ENCODE measurements around the gene TRIM9.

The TRIM9 gene

DNA sequence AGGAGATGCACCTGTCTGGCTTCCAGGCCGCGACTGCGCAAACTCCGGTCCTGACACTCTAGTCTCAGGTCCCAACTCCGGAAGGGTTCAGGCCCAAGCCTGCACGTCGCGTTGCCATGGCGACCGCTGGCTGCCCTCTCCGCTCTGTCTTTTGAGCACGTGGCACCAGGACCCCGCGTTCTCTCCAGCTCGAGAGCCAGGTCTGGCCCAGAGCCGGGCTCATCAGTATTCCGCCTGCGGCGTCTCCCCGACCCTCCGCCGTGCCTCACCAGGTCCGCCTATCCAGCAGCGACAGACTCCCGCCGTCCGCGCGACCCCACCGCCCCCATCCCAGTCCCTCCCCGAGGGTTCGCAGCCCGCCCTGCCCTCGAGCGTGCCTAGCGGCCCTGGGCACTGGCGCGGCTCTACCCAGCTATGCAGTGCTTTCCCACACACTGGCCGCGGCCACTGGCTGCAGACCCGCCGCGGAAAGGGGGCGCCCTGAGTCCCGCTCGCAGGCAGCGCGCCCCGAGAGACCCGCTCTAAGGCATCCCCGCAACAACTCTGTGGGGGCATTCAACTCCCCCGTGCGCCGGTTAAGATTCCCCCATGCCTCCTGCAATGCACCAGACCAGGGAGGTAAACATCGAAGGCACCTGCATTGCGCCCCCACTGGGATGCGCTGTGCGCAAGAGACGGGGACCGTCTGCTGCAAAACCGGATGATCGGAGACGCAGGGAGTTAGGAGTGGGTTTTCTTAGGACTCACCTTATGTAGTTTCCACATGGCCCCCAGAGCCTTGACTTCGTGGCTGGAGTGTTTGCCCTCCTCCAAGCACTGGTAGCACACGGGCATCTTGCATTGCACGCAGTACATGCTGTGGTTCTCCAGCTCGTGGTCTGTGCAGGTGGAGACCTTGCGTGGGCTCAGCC lies 1.3 kb downstream of the TRIM9 start:
- no peak for DNase-seq (ENCODE audit: low read depth in 2 of 2)

DNA sequence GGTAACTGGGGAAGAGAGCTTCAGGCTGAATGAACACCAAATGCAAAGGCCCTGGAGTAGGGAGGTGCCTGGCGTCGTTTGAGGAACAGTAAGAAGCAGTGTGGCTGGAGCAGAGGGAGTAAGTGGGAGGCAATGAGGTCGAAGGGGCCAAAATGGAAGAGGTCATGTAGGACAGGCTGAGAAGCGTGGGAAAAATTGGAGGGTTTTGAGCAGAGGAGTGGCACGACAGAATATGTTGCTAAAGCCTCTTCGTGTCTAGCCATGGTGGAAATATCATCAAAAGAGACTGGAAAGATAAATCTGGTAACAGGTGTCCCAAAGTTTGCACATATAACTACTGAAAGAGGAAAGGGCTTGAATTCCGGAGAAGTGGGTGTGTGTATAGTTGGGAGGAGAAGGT lies 1.9 kb downstream of the TRIM9 start:
- no peak for DNase-seq (ENCODE audit: low read depth in 2 of 2)

DNA sequence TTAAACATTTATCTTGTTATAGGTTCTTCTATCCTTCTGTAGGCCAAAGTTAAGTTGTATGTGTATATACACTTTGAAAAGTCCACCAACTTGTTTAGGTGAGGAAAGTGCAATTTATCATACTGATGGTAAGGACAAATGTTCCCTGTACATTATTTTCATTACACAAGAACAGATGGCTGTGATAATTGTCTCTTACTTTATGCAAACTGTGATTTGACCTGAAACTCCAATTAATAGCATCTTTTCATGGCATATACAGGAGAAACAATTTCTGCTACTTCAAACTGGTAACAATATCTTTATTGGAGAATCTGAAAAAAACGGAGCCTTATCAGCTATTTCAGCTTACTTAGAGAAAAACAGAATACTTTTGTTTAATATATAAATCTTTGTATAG lies 5.6 kb downstream of the TRIM9 start:
- no peak for DNase-seq (ENCODE audit: low read depth in 2 of 2)

DNA sequence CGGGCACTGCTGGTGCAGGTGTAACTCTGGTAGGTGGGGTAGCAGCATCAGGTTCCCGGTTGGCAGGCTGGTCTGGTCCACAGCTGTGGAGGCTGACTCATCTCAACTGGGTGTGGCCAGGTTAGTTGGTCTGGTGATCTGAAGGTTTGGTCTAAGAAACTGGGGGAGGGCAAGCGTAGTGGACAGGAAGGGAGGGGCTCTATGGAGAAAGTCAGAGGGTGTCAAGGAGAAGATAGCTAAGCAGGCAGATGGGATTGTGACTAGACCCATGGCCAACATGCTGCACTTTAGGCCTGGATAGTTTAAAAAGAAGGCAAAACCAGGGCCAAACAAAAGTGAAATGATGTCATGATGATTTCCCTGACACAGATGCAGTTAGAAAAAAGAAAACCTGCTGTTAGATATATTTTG lies 7.9 kb downstream of the TRIM9 start:
- DNase-seq (ENCODE audit: low read depth in 2 of 2), result no peak

DNA sequence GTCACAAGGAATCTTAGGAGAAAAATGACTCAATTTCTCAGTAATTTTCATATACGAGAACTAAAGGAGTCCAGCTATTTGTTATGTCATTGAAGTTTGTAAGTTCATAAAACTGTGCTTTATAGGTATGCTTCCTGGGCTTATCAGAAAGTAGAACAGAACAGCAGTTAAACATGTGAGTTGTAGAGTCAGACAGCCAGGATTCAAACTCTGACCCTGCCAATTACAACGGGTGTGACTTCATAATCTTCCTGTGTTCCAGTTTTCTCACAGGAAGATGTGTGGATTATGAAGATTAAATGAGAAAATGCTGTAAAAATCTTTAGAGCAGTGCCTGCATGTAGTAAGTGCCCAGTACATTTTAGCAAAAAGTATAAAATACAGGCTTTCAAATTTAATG lies 8.9 kb downstream of the TRIM9 start:
- DNase-seq (ENCODE audit: low read depth in 2 of 2), result no peak

DNA sequence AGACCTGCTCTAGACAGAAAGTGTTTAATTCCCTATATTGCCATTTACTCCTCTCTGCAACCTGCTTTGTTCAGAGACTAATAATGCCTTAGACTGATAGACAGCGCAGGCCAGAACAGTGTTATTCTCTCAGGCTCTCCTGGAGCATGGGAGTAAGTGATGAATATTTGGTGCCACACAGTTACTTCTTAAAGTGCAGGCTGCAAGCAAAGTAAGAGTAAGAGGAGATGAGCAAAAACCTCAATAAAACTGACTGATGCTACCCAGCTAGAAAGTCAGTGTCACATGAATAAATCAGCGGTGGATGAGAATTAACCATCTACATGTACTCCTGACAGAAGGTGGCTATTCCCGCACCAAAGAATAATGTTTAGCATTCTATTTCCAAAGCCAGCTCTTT lies 9.9 kb downstream of the TRIM9 start:
- no peak for DNase-seq (ENCODE audit: low read depth in 2 of 2)

DNA sequence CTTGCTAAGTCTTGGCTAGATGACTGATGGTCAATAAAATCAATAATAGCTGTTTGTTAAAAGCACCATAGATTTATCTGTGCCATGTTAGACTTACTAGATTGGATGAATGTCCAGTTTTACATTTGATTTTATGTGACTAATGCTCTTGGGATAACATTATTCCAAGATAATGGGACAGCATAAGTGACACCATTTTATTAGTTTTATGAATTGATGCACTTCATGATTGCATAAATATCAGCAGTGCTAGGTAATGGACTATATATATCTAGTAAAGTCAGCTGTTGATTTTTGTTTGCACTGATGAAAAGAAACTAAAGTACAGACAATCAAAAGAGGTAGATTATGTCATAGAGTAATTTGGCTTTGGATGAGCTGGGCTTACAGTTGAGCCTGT lies 10.4 kb downstream of the TRIM9 start:
- DNase-seq (ENCODE audit: low read depth in 2 of 2), result no peak

DNA sequence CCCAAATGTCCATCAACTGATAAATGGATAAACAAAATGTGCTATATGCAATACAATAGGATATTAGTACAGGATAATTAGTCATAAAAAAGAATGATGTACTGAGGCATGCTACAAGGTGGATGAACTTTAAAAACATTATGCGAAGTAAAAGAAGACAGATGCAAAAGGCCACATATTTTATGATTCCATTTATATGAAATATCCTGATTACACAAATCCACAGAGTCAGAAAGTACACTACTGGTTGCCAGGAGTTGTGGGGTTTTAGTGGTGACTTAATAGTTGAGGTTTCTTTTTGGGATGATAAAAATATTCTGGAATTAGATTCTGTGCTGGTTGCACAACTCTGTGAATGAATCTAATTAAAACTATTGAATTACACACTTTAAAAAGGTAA lies 12.6 kb downstream of the TRIM9 start:
- DNase-seq (ENCODE audit: low read depth in 2 of 2), result no peak

DNA sequence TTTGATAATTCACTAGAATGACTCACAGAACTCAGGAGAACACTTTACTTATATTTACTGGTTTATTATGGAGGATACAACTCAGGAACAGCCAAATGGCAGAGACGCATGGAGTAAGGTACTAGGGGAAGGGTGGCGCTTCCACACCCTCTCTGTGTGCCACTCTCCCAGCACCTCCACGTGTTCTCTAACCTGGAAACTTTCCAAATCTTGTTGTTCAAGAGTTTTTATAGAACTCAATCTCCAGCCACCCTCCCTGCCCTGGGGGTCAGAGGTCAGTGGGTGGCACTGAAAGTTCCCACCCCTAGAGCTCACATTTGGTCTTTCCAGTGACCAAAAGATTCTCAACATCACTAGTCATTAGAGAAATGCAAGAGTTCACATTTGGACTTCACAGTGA lies 13.2 kb downstream of the TRIM9 start:
- no peak for DNase-seq (ENCODE audit: low read depth in 2 of 2)

DNA sequence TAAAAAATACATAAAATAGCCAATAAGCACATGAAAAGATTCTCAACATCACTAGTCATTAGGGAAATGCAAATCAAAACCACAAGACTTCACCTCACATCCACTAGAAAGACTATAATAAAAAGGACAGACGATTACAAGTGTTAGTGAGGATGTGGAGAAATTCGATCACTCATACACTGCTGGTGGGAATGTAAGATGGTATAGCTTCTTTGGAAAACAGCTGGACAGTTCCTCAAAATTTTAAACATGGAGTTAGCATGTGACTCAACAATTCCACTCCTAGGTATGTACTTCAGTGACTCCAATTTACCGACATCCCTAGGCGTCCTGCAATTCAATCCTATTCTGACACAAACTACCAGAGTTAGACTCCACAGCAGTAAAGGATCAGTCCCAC lies 13.7 kb downstream of the TRIM9 start:
- DNase-seq (ENCODE audit: low read depth in 2 of 2), result no peak

DNA sequence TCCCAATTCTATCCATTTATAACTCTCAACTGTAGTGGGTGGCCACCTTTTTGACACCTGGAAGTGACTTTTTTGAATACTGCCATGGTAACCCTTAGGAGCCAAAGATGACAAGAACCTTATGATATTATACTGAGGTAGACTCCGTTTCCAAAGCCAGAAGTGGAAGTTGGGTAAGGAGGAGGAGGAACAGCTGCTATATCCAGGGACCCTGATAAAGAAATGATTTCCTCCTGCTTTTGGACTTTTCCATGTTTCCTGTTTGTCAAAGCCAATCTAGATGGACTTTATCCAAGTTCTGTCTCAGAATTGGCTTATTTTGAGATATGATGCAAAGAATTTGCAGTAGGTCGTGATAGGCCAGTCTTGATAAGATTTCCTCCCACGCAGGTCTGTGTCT lies 14.3 kb downstream of the TRIM9 start:
- DNase-seq (ENCODE audit: low read depth in 2 of 2), result no peak

DNA sequence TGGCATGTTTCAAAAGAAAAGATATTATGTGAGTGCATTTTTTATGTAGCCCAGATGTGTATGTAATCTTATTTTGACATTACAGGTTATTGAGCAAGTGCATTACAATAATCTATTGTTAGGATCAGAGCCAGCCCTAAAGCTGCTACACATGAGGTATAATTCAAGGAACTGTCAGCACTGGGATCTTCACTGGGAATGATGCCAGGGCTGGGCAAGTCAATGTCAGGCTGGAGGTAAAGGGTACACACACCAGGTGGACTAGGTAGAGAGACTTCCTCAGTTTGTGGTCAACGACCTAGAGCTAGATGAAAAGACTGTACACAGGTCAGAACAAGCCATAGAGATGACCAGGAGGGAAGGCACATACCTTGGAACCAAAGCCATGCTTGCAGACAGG lies 15.4 kb downstream of the TRIM9 start:
- no peak for DNase-seq (ENCODE audit: low read depth in 2 of 2)

DNA sequence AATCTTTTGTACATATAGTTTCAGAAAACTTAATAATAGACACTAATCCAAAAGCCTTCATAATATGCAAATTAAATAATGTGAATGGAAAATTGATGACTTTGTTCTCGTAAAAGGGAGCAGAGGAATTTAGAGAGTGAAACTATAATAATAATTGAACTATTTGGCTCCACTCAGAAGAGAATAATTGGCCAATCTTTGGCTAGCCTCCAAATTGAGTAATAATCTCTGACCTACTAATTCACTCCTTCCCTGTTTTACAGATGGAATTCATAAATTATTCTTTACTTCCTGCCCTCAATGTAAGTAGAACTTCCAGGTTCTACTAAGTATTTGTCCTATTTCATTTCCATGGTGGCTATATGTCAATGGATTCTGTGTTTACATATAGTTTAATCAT lies 15.8 kb downstream of the TRIM9 start:
- no peak for DNase-seq (ENCODE audit: low read depth in 2 of 2)

DNA sequence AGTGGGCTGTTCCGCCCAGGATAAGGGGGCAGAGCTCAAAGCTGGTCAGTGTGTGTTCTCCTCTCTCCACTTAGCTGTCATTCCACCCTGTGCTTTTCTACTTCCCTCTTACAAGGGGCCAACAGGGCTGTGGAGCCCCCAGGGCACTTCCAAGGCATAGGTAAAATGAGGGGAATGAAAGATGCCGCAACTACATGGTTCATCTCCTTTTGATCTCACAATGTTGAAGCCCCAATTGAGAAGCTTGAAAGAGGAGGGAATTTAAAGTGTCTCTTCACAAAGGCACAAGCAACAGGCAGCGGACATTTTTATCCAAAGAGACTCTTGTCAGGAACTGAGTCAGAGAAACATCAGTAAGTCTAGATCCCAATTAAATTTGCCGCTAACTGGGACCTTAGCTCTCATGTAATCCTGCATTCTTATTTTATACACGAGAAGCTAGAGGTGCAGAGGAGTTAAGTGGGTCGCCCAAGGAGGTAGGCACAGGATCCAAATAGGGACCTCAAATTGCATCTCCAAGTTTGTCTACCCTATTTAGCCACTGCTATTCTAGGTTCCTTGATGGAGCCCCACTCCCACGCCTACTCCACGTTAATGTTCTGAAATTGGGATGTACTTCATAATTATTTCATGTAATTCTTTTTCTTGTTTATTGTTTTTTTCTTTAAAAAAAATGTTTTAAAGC lies 20.1 kb downstream of the TRIM9 start:
- no peak for DNase-seq (ENCODE audit: low read depth in 2 of 2)

DNA sequence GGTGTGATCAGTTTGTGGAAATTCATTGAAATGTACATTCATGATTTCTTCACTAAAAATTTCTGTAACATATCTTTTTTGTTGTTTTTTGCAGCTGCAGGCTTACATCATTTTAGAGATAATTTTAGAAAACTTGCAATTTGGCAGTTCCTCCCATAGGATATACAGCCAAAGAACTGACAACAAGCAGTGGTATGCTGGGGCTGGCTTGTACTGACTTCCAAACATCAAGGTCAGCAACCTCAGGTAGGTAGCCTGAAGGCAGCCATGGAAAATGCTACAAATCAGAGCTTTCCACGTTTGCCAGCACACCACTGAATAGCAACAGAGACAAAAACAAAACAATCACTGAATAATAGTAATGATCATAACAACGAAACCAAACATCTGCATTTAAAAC lies 21.2 kb downstream of the TRIM9 start:
- no peak for DNase-seq (ENCODE audit: low read depth in 2 of 2)

DNA sequence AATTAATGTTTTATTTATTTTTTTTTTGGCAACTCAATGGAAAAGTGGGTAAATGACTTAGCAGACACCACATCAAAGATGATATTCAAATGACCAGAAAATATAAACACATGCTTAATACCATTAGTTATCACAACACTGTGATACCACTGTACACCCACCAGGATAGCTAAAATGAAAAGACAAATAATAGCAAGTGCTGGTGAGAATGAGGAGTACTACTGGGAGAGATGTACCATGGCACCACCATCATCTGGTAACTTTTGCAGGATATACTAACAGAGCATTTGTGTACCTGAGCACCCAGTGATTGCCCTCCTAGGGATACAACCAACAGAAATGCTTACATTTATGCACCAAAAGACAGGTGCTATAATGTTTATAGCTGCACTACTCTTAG lies 21.9 kb downstream of the TRIM9 start:
- DNase-seq (ENCODE audit: low read depth in 2 of 2), result no peak

DNA sequence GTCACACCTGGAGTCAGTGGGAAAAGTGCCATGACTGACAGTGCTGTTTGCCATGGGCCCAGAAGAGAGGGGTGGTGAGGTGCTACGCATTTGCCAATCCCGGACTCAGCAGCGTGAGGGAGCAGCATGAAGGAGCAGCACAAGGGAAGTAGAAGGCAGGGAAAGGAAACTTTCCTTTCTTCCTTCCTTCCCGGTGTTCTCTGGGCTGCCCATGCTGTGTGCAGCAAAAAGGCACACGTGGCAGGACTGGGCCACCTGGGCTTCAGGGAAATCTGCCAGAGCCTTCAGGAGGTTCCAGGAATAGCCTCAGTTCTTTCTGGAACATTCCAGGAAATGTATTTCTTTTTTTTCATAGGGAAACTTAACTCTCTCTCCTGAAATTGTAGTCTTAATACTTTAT lies 23.0 kb downstream of the TRIM9 start:
- DNase-seq (ENCODE audit: low read depth in 2 of 2), result no peak

DNA sequence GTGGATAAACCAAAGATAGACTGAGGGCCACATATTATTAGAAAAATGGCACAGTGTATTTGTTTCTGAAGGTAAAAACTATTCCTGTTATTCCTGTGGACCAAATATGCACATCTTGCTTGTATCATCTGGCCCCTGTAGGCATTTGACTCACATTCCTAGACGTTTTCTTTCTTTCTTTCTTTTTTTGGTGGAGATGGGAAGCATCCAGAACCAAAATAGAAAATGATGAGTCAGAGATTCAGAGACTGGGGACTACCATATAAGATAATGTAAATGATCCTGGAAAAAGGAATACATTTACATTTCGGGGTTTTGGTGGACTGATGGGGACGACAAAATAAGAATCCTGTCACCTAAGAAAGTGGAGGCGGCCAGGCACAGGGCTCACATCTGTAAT lies 24.2 kb downstream of the TRIM9 start:
- DNase-seq (ENCODE audit: low read depth in 2 of 2), result no peak

DNA sequence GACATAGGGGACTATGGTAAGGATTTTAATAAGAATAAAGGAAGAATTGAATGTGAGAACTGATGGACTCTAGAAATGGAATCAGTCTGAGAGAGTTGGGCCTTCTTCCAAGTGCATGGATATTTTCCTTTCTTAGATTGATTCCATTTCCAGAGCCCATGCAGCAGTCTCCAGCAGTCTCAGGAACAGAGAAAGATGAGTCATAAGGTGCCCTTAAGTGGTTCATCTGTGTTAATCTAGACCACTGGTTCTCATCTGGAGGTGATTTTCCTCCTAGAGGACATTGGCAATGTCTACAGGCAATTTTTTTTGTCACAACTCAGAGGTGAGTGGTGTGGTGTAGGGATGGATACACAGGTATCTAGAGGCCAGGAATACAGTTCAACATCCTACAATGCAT lies 25.9 kb downstream of the TRIM9 start:
- no peak for DNase-seq (ENCODE audit: low read depth in 2 of 2)

DNA sequence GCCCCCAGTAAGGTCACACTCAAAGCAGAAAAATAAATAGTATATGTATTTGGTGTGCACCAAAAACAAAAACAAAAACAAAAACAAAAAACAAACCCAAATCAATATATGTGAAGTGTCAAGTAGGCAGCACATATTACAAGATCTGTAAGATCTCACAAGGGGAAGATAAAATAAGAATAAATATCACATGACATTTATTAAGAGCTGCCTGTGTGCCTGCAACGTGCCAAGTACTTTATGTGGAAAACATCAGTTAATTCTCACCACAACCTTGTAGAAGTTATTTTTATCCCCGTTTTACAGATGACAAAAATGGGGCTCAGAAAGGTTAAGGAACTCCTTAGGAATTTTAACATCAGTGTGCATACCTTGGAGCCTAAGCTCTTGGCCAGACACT lies 26.6 kb downstream of the TRIM9 start:
- no peak for DNase-seq (ENCODE audit: low read depth in 2 of 2)

DNA sequence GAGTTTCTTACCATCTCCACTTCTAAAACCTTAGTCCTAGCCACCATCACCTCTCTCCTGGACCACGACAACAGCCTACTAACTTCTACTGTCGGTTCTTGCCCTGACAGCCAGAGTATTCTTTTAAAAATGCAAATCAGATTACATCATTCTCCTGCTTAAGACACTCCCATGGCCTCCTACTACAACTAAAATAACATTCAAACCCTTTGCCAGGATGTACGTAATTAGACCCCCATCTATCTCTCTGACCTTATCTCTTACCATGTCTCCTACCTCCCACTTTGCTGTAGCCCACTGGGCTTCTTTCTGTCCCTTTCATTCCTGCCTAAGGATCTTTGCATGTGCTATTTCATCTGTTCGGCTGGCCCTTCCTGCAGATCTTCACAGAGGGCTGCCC lies 27.6 kb downstream of the TRIM9 start:
- DNase-seq (ENCODE audit: low read depth in 2 of 2), result no peak

DNA sequence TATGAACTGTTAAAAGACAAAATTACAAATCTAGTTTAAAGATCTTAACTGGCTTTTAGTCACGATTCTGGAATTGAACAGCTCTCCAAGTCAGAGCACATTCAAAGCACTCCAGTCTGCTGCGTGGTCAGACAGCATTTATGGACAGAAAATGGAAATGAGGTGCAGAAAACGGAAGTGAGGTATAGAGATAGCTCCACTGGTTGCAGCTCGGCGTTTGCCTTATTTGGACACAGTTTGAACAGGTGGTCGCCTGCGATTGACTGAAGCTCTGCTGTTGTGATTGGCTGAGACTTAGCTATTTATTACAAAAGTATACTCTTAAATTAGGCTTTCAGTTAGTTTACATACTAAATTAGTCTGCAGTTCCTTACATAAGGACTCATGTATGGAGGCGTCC lies 28.3 kb downstream of the TRIM9 start:
- DNase-seq (ENCODE audit: low read depth in 2 of 2), result no peak

DNA sequence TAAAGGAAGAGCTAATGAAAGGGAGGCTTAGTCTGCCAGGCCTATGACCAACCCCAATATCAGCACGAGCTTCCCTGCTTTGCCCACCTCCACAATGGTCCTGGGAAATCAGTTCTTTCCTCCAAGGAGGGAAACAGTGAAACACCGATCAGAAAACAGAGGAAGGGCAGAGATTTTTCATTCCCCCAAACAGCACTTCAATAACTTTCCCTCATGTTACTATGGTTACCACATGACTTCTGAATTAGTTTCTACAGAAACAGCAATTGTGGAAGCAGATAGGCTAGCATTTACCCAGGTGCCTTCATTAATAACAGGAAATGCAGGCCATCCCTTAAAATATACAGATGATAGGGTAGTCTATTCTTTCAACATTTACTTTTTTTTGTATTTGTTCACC lies 35.9 kb downstream of the TRIM9 start:
- DNase-seq (ENCODE audit: low read depth in 2 of 2), result no peak

DNA sequence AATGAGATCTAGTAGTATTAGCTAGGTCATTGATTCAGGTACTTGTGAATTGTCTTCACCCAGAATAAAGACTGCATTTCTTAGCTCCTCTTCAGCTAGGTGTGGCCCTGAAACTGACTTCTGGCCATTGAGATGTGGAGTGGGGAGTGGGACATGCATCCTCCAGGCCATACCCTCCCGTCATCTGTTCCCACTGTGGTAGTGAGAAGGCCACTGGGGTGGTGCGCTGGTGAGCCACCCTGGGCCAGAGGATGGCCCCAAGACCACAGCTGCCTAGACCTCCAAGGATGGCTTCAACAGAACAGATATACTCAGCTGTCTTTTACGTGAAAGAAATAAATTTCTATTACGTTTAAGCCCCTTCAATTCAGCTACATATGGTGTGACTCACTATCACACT lies 36.5 kb downstream of the TRIM9 start:
- no peak for DNase-seq (ENCODE audit: low read depth in 2 of 2)

Data from stimulated activated CD8-positive, alpha-beta memory T cell treated with anti-CD3 and anti-CD28 coated beads, Interleukin-7, amount 100 ng/mL, for 4 hours (primary cell).